Measurements from ENCODE around the gene NAT14. TPM values are rescaled to one million over a fixed set of nuclear protein-coding genes. Genes with fewer than 3 reads are reported as not detected.
"Not testable (repeated sequence)": the region's sequence is repeated elsewhere in the genome, so short reads cannot be mapped to it uniquely, and the experiment has no call there.

Gene NAT14
- total RNA-seq, 2 experiments from 2014 or later = 28.3 to 29.1 TPM

GRCh38 chr19:55446060-55446459 lies 38.9 kb upstream of the NAT14 start:
- Histone ChIP-seq H3K9me3 (ENCODE audit: low read length) (no peaks in the 10 kb centered on the region), H3K9me2 (ENCODE audit: insufficient read depth, low read length) (no peaks in the 10 kb centered on the region), H3K4me2 (ENCODE audit: low read length) (no peak overlapping the region), H3K4me1 (ENCODE audit: insufficient read depth, low read length, poor library complexity, severe bottlenecking) (no peaks in the 10 kb centered on the region), H4K20me1 (ENCODE audit: insufficient read depth, low read length) (no peaks in the 10 kb centered on the region), H2AFZ (ENCODE audit: low read length) (no peak overlapping the region), H3K4me3 (ENCODE audit: low read depth, low read length, poor library complexity, severe bottlenecking) (no peak overlapping the region), H3K27ac (ENCODE audit: low read depth, low read length, poor library complexity, severe bottlenecking) (no peak overlapping the region), H3K36me3 (ENCODE audit: insufficient read depth, low read length) (no peaks in the 10 kb centered on the region), H3K79me2 (ENCODE audit: insufficient read depth, low read depth, low read length) (no peaks in the 10 kb centered on the region)
- BruUV-seq (replicated peaks) = no TSS peak
- intact Hi-C loops (cut with micrococcal nuclease; ENCODE audit: unreplicated experiment) = no loop called here
- DNase-seq (ENCODE audit: low spot score) = no peak
- CTCF ChIA-PET (ENCODE audit: unreplicated experiment) = no interaction called here
- TF ChIP-seq EZH2phosphoT487 (IDR thresholded peaks at IDR 0.05; ENCODE audit: borderline replicate concordance, low read depth, low read length) = no peak
- POLR2A ChIA-PET = no interaction called here

- Histone ChIP-seq H3K4me1 (ENCODE audit: insufficient read depth, low read length, poor library complexity, severe bottlenecking) (no peaks in the 10 kb centered on the region), H3K79me2 (ENCODE audit: insufficient read depth, low read depth, low read length) (no peaks in the 10 kb centered on the region), H4K20me1 (ENCODE audit: insufficient read depth, low read length) (no peaks in the 10 kb centered on the region), H3K4me2 (ENCODE audit: low read length) (no peak overlapping the region), H2AFZ (ENCODE audit: low read length) (no peak overlapping the region), H3K27ac (ENCODE audit: low read depth, low read length, poor library complexity, severe bottlenecking) (no peak overlapping the region), H3K9me3 (ENCODE audit: low read length) (no peaks in the 10 kb centered on the region), H3K9me2 (ENCODE audit: insufficient read depth, low read length) (no peaks in the 10 kb centered on the region), H3K4me3 (ENCODE audit: low read depth, low read length, poor library complexity, severe bottlenecking) (no peak overlapping the region), H3K36me3 (ENCODE audit: insufficient read depth, low read length) (no peaks in the 10 kb centered on the region)
- TF ChIP-seq EZH2phosphoT487 (IDR thresholded peaks at IDR 0.05; ENCODE audit: borderline replicate concordance, low read depth, low read length) = no peak
- no peak for TF ChIP-seq CTCF (conservative IDR thresholded peaks at IDR 0.05; ENCODE audit: low read length)
- intact Hi-C loops (cut with micrococcal nuclease; ENCODE audit: unreplicated experiment) = no loop called here
- ChIA-PET CTCF (ENCODE audit: unreplicated experiment) (no interaction called here), POLR2A (no interaction called here)
- no TSS peak for BruUV-seq (replicated peaks)
- DNase-seq (ENCODE audit: low spot score) = no peak
Measured at GRCh38 chr19:55447421-55448174, 37.4 kb upstream of the NAT14 start.

- H3K27ac ChIP-seq (ENCODE audit: low read depth, low read length, poor library complexity, severe bottlenecking); H3K36me3 ChIP-seq (ENCODE audit: insufficient read depth, low read length); H3K79me2 ChIP-seq (ENCODE audit: insufficient read depth, low read depth, low read length); CTCF ChIA-PET (ENCODE audit: unreplicated experiment); H2AFZ ChIP-seq (ENCODE audit: low read length); intact Hi-C loops (cut with micrococcal nuclease; ENCODE audit: unreplicated experiment); H3K9me2 ChIP-seq (ENCODE audit: insufficient read depth, low read length); H4K20me1 ChIP-seq (ENCODE audit: insufficient read depth, low read length); H3K4me3 ChIP-seq (ENCODE audit: low read depth, low read length, poor library complexity, severe bottlenecking); DNase-seq (ENCODE audit: low spot score); H3K9me3 ChIP-seq (ENCODE audit: low read length); H3K4me1 ChIP-seq (ENCODE audit: insufficient read depth, low read length, poor library complexity, severe bottlenecking); BruUV-seq (replicated peaks); H3K4me2 ChIP-seq (ENCODE audit: low read length); POLR2A ChIA-PET: not testable (repeated sequence)
Measured at GRCh38 chr19:55448175-55448490, 36.9 kb upstream of the NAT14 start.

- no peak overlapping the region for H3K4me2 ChIP-seq (ENCODE audit: low read length)
- H3K27ac ChIP-seq (ENCODE audit: low read depth, low read length, poor library complexity, severe bottlenecking) = no peak overlapping the region
- TF ChIP-seq CTCF (conservative IDR thresholded peaks at IDR 0.05; ENCODE audit: low read length) = no peak
- no peak for TF ChIP-seq EZH2phosphoT487 (IDR thresholded peaks at IDR 0.05; ENCODE audit: borderline replicate concordance, low read depth, low read length)
- no peaks in the 10 kb centered on the region for H3K4me1 ChIP-seq (ENCODE audit: insufficient read depth, low read length, poor library complexity, severe bottlenecking)
- intact Hi-C loops (cut with micrococcal nuclease; ENCODE audit: unreplicated experiment) = no loop called here
- H2AFZ ChIP-seq (ENCODE audit: low read length) = no peak overlapping the region
- H3K9me3 ChIP-seq (ENCODE audit: low read length) = no peaks in the 10 kb centered on the region
- no peak for DNase-seq (ENCODE audit: low spot score)
- peaks cover 10% of the 10 kb centered on the region for H3K36me3 ChIP-seq (ENCODE audit: insufficient read depth, low read length)
- ChIA-PET POLR2A (interaction anchor here (0.6 kb wide), 1 partner anchor 257 kb away, joined by 5 read pairs; no protein-coding TSS in a partner anchor), CTCF (ENCODE audit: unreplicated experiment) (no interaction called here)
- no peak overlapping the region for H3K4me3 ChIP-seq (ENCODE audit: low read depth, low read length, poor library complexity, severe bottlenecking)
- no peaks in the 10 kb centered on the region for H3K9me2 ChIP-seq (ENCODE audit: insufficient read depth, low read length)
- no TSS peak for BruUV-seq (replicated peaks)
- H4K20me1 ChIP-seq (ENCODE audit: insufficient read depth, low read length) = no peaks in the 10 kb centered on the region
- H3K79me2 ChIP-seq (ENCODE audit: insufficient read depth, low read depth, low read length) = no peaks in the 10 kb centered on the region
Measured at GRCh38 chr19:55449469-55449868, 35.5 kb upstream of the NAT14 start.

Data from OCI-LY7 (cell line).